ENCODE results near the gene IGSF21. TPM values are rescaled to one million over a fixed set of nuclear protein-coding genes. Genes with fewer than 3 reads are reported as not detected.

IGSF21 gene
- total and polyA plus RNA-seq, 2 donors (not counting 1 experiment from before 2014, with no cell fraction given) = not detected

DNA sequence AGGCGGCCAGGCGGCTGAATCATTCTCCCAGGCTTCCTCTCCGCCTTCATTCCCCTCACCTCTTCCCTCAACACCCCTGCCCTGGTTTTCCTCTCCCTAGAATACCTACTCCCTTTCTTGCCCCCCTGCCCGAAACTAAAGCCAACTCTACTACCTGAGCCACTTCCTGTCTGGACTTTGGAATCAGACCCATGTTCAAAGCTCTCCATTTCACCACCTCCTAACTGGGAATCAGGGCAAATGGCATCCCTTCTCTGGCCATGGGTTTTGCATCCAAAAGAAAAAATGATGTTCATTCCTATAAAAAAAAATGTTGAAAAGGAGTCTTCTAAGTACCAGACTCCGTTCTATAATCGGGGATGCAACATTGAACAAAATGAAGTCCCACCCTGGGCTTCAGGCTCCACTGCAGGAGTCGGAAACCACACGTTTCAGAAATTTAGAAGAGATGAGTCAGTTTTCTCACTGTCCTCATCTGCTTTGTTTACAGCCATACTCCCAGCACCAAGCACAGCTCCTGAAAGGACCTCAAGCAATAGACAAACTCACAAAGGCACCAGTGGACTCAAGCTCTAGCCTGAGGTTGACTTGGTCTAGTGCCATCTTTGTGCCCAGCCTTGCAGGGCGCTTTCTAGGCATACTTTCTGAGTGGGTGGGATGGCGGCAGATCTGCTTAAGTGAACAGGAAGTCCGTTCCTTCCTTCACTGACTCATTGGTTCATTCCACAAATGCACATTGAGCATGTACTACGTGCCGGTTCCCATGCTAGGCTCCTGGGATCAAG lies 176.2 kb downstream of the IGSF21 start:
- no peaks in the 10 kb centered on the region for H3K36me3 ChIP-seq (replicated peaks in 1 of 2; ENCODE audit: control extremely low read depth in 1 of 2, control insufficient read depth in 1 of 2, extremely low read depth in 1 of 2, insufficient read depth in 2 of 2, low read length in 1 of 2)
- no peak overlapping the region for H3K27ac Mint-ChIP-seq
- H3K4me1 ChIP-seq (ENCODE audit: control insufficient read depth in 2 of 2, insufficient read depth in 2 of 2, low read length in 2 of 2) = no peaks in the 10 kb centered on the region
- no peak overlapping the region for H3K4me3 Mint-ChIP-seq
- ATAC-seq (ENCODE audit: low read depth) = no peak
- H3K9me3 Mint-ChIP-seq (ENCODE audit: insufficient read depth) = no peaks in the 10 kb centered on the region
- H3K27me3 ChIP-seq (replicated peaks in 1 of 4; ENCODE audit: control extremely low read depth in 1 of 4, control insufficient read depth in 3 of 4, insufficient read depth in 4 of 4, low read length in 3 of 4) = no peaks in the 10 kb centered on the region
- POLR2A ChIA-PET = no interaction called here
- H3K4me2 ChIP-seq (replicated peaks; ENCODE audit: low read depth, low read length, poor library complexity, severe bottlenecking) = no peak overlapping the region
- TF ChIP-seq EZH2 (IDR thresholded peaks at IDR 0.05; ENCODE audit: borderline replicate concordance, insufficient read depth, low read depth, low read length, poor library complexity, severe bottlenecking) = no peak
- TF ChIP-seq, protein P1, sequence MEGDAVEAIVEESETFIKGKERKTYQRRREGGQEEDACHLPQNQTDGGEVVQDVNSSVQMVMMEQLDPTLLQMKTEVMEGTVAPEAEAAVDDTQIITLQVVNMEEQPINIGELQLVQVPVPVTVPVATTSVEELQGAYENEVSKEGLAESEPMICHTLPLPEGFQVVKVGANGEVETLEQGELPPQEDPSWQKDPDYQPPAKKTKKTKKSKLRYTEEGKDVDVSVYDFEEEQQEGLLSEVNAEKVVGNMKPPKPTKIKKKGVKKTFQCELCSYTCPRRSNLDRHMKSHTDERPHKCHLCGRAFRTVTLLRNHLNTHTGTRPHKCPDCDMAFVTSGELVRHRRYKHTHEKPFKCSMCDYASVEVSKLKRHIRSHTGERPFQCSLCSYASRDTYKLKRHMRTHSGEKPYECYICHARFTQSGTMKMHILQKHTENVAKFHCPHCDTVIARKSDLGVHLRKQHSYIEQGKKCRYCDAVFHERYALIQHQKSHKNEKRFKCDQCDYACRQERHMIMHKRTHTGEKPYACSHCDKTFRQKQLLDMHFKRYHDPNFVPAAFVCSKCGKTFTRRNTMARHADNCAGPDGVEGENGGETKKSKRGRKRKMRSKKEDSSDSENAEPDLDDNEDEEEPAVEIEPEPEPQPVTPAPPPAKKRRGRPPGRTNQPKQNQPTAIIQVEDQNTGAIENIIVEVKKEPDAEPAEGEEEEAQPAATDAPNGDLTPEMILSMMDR (IDR thresholded peaks at IDR 0.05) = no peak
- CTCF ChIA-PET = no interaction called here
- no peaks in the 10 kb centered on the region for H3K4me1 Mint-ChIP-seq
- peaks cover 14% of the 10 kb centered on the region for H3K27me3 Mint-ChIP-seq
- H3K9ac ChIP-seq (ENCODE audit: low read length) = no peak overlapping the region
- no peak overlapping the region for H3K27ac ChIP-seq (ENCODE audit: low read length in 2 of 2)
- H4K20me1 ChIP-seq (ENCODE audit: control insufficient read depth, insufficient read depth, low read length, poor library complexity, severe bottlenecking) = no peaks in the 10 kb centered on the region
- DNase-seq = no peak
- H3K4me3 ChIP-seq (ENCODE audit: control extremely low read depth in 1 of 5, extremely low read depth in 1 of 5, insufficient read depth in 1 of 5, low read depth in 2 of 5, low read length in 4 of 5) = no peak overlapping the region
- H2AFZ ChIP-seq (ENCODE audit: insufficient read depth, low read depth, low read length, poor library complexity, severe bottlenecking) = no peak overlapping the region
- WGBS (ENCODE audit: insufficient coverage) = 46% methylated on average over 12 of the region's 13 CpGs
- intact Hi-C loops (cut with micrococcal nuclease) = no loop called here
- H3K9me3 ChIP-seq (ENCODE audit: control extremely low read depth in 1 of 3, control insufficient read depth in 2 of 3, insufficient read depth in 1 of 3, low read length in 2 of 3) = peaks cover 0 to 7% (median 0%) of the 10 kb centered on the region in 3 donors
- no peaks in the 10 kb centered on the region for H3K79me2 ChIP-seq (ENCODE audit: control insufficient read depth, insufficient read depth, low read length)

DNA sequence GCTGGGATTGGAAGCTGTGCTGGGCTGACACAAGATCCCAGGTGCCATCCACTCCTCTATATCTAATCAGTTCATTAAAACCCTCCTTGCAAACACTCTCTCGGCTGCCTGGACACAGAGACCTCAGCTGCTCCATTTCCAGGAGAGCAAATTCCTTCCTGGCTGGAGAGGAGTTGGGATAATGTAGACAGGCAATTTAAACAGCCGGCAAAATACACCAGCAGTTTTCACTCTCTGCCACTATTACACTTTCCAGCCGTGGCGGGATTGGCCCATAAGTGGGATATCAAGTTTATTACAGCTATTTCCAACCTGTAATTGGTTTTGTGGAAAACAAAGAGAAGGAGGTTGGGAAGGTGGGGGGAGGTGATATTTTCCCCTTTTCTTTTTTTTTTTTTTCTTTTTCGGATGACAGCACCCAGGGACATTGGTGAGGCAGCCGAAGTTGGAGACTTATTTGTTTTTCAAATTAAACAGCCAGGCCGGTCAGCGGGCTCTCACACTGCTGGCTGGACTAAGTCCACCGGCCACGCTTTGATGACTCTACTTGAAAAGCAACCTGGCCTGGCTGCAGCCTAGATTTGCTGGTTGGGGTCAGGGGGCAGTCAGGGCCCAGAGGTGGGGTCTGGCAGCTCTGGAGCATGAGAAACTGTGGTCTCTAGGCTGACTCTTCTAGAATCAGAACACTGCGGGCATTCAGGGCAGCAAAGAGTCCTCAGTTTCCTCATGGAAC lies 177.4 kb downstream of the IGSF21 start:
- Mint-ChIP-seq H3K27ac (no peak overlapping the region), H3K4me3 (no peak overlapping the region), H3K4me1 (no peaks in the 10 kb centered on the region), H3K27me3 (peaks cover 12% of the 10 kb centered on the region), H3K9me3 (ENCODE audit: insufficient read depth) (no peaks in the 10 kb centered on the region)
- DNase-seq = no peak
- no peaks in the 10 kb centered on the region for H3K4me1 ChIP-seq (ENCODE audit: control insufficient read depth in 2 of 2, insufficient read depth in 2 of 2, low read length in 2 of 2)
- 77% methylated on average over 6 of the region's 11 CpGs for WGBS (ENCODE audit: insufficient coverage)
- peaks cover 0 to 4% (median 0%) of the 10 kb centered on the region in 3 donors for H3K9me3 ChIP-seq (ENCODE audit: control extremely low read depth in 1 of 3, control insufficient read depth in 2 of 3, insufficient read depth in 1 of 3, low read length in 2 of 3)
- intact Hi-C loops (cut with micrococcal nuclease) = no loop called here
- H4K20me1 ChIP-seq (ENCODE audit: control insufficient read depth, insufficient read depth, low read length, poor library complexity, severe bottlenecking) = no peaks in the 10 kb centered on the region
- no peak overlapping the region for H3K4me3 ChIP-seq (ENCODE audit: control extremely low read depth in 1 of 5, extremely low read depth in 1 of 5, insufficient read depth in 1 of 5, low read depth in 2 of 5, low read length in 4 of 5)
- ChIA-PET POLR2A (no interaction called here), CTCF (no interaction called here)
- H3K9ac ChIP-seq (ENCODE audit: low read length) = no peak overlapping the region
- no peak overlapping the region for H2AFZ ChIP-seq (ENCODE audit: insufficient read depth, low read depth, low read length, poor library complexity, severe bottlenecking)
- H3K36me3 ChIP-seq (replicated peaks in 1 of 2; ENCODE audit: control extremely low read depth in 1 of 2, control insufficient read depth in 1 of 2, extremely low read depth in 1 of 2, insufficient read depth in 2 of 2, low read length in 1 of 2) = no peaks in the 10 kb centered on the region
- no peak for ATAC-seq (ENCODE audit: low read depth)
- no peaks in the 10 kb centered on the region for H3K27me3 ChIP-seq (replicated peaks in 1 of 4; ENCODE audit: control extremely low read depth in 1 of 4, control insufficient read depth in 3 of 4, insufficient read depth in 4 of 4, low read length in 3 of 4)
- TF ChIP-seq, protein P1 (IDR thresholded peaks at IDR 0.05) = no peak
- no peak for TF ChIP-seq EZH2 (IDR thresholded peaks at IDR 0.05; ENCODE audit: borderline replicate concordance, insufficient read depth, low read depth, low read length, poor library complexity, severe bottlenecking)
- H3K79me2 ChIP-seq (ENCODE audit: control insufficient read depth, insufficient read depth, low read length) = no peaks in the 10 kb centered on the region
- no peak overlapping the region for H3K4me2 ChIP-seq (replicated peaks; ENCODE audit: low read depth, low read length, poor library complexity, severe bottlenecking)
- no peak overlapping the region for H3K27ac ChIP-seq (ENCODE audit: low read length in 2 of 2)
